ENCODE results near the gene ZNF546.
A peak's percentile ranks its signal among the peaks of the same experiment; 100 is the strongest.

ZNF546 gene

DNA sequence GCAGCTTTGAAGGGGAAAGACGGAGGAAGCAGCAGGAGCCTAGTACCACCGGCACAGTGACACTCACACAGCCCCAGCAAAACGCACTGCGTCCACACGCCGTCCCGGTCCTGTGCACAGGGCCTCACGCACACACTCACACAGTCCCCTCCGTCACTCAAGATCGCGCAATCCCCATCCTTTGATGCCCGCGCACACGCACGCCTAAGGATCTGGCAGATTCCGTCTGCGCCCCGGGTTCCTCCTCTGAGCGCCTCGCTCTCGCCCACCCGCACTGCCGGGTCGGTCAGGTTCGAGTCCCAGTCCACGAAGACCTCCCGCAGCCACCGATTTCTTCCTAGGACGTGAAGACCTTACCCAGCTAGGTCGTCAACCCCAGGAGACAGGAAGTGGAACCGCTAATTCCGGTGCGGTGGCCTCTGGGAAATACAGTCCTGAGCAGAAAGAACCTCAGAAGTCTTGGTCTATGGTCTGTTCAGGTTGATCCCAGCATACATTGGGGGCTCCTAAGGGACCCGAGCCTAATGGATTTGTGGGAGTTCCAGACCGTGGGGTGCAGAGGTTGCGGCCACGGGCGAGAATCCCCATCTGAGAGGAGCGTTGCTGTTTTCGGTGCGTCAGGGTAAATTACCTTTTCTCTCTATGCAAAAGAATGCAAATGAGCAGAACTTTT, 59.1 kb downstream of the ZNF546 start, which contains the start of gene ZNF780B:
Gene ZNF780B (minus strand): TSS at position 400 of the 673 bp plus-strand sequence. CDS start 5,899 bp downstream, outside the sequence.
- peak within 1 kb of the TSS; percentile 79 for H3K4me3 ChIP-seq (ENCODE audit: low read length)
- no peak for TF ChIP-seq ZNF274 (IDR thresholded peaks at IDR 0.05; ENCODE audit: low read depth, low read length)

- peak overlapping the region; percentile 79 for H3K4me3 ChIP-seq (ENCODE audit: low read length)
- TF ChIP-seq ZNF274 (IDR thresholded peaks at IDR 0.05; ENCODE audit: low read depth, low read length), result no peak
Observed at GRCh38 chr19:40056505-40056904, 59.6 kb downstream of the ZNF546 start.

DNA sequence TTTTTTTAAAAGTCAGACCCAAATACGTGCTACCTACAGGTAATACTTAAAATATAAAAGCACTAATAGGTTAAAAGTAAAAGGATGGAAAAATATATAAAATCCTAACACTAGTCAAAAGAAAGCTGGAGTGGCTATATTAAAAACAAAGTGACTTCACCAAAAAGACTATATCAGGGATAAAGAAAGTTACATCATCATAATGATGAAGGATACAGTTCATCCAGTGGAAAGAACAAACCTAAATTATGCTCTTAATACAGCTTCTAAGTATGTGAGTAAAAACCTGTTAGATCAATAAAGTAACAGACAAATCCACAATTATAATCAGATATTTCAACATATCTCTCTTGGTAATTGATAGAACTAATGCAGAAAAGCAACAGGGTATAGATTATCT, 60.3 kb downstream of the ZNF546 start:
- peak overlapping the region; percentile 79; the same call in 1 of the 2 replicates for H3K4me3 ChIP-seq (ENCODE audit: low read length)
- no peak for TF ChIP-seq ZNF274 (IDR thresholded peaks at IDR 0.05; ENCODE audit: low read depth, low read length)

DNA sequence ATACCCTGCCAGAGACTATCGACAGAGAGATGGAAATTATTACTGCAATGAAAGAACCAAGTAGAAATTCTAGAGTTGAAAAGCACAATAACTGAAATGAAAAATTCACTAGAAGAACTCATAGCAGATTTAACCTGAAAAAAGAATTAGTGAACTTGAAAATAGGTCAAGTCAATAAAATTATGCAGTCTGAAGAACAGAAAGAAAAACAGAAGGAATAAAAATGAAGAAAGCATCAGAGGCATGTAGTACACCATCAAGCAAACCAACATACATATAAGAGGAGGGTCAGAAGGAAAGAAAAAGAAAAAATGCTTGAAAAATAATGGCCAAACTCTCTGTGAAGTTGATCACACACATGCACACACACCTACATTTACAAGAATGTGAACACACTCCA, 62.8 kb downstream of the ZNF546 start:
- H3K4me3 ChIP-seq (ENCODE audit: low read length), result no peak overlapping the region; the same call in 1 of the 2 replicates
- no peak for TF ChIP-seq ZNF274 (IDR thresholded peaks at IDR 0.05; ENCODE audit: low read depth, low read length)

DNA sequence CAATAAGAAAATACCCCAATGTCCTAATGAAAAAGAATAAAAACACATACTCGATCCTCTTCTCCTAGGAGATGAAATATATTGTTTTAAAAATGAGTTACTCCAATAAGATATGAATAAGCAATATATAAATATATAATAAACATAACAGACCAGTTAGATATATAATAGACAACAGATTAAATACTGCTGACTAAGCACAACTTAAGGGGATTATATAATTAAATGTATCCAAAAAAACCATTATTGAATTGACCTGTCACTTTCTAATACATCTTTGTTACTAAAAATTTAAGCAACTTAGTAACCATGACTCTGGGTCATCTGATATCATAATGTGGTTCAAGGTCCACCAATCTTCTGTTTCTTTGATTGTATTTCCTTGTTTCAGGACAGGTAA, 73.2 kb downstream of the ZNF546 start:
- H3K4me3 ChIP-seq (ENCODE audit: low read length), result no peak overlapping the region
- no peak for TF ChIP-seq ZNF274 (IDR thresholded peaks at IDR 0.05; ENCODE audit: low read depth, low read length)
